Ascending aorta (tissue), 2 donors: ENCODE measurements around the gene ZBTB9. TPM values are rescaled to one million over a fixed set of nuclear protein-coding genes. Genes with fewer than 3 reads are reported as not detected.

Experiments
- DNase-seq, 2 donors: peaks; one replicate each; pipeline ENCODE4 v3.0.0-alpha.2; 2019; ENCODE audit warnings: low spot score in 2 of 2
- H3K27ac ChIP-seq, 2 donors: fragments of 200-600 bp; sonication (generic); one replicate each; pipeline ENCODE4 v1.5.1; 2016 to 2017; ENCODE audit warnings: mild to moderate bottlenecking in 1 of 2
- H3K27me3 ChIP-seq: fragments of 200-600 bp; sonication (generic); one replicate; pipeline ENCODE4 v1.5.1; 2017
- H3K36me3 ChIP-seq, 2 donors: fragments of 200-600 bp; sonication (generic); one replicate each; pipeline ENCODE4 v1.5.1; 2016
- H3K4me1 ChIP-seq, 2 donors: fragments of 200-600 bp; sonication (generic); one replicate each; pipeline ENCODE4 v1.5.1; 2016 to 2017; ENCODE audit warnings: mild to moderate bottlenecking in 1 of 2
- H3K4me3 ChIP-seq, 2 donors: fragments of 200-600 bp; sonication (generic); one replicate each; pipeline ENCODE4 v1.5.1; 2016 to 2017; ENCODE audit warnings: mild to moderate bottlenecking in 1 of 2
- H3K9me3 ChIP-seq, 2 donors: fragments of 200-600 bp; sonication (generic); one replicate each; pipeline ENCODE4 v1.5.1; 2016
- intact Hi-C: fragments of 100-400 bp; cut with DNase I; formaldehyde crosslinking; loops from one replicate; pipeline ENCODE4 v1.15.1; 2023
- total RNA-seq: library from RNA; depleted of rRNA; stranded (reverse); fragments of >200 nt; gene quantifications from one replicate; pipeline ENCODE4 v1.1.0, GENCODE V29; 2016
- TF ChIP-seq, protein P1 (sequence below), 3 experiments: fragments of 200-600 bp in 2 of 3; fragments of 450-650 bp in 1 of 3; sonication (generic) in 2 of 3; IDR thresholded peaks; one replicate each; pipeline ENCODE4 v1.5.1; 2016 to 2019; ENCODE audit warnings: antibody characterized with exemption in 3 of 3, mild to moderate bottlenecking in 1 of 3, moderate library complexity in 1 of 3

ZBTB9 gene
- total RNA-seq, 1 donor from 2014 or later: 45.8 TPM

DNA sequence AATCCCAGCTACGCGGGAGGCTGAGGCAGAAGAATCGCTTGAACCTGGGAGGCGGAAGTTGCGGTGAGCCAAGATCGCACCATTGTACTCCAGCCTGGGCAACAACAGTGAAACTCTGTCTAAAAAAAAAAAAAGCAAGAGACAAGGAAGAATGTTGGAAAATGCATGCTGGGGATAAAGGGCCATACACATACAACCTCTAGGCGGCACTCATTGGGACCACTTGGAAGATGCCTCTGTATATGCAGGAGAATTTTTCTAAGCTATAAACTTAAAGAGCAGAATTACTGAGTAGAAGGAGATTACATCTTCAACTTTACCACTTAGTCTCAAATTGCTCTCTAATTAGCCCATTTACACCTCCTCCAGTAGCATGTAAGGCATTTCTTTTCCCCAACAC lies 42.8 kb downstream of the ZBTB9 start:
- no peaks in the 10 kb centered on the region for H3K27me3 ChIP-seq
- no peak for DNase-seq
- H3K27ac ChIP-seq: no peak overlapping the region
- TF ChIP-seq, protein P1, sequence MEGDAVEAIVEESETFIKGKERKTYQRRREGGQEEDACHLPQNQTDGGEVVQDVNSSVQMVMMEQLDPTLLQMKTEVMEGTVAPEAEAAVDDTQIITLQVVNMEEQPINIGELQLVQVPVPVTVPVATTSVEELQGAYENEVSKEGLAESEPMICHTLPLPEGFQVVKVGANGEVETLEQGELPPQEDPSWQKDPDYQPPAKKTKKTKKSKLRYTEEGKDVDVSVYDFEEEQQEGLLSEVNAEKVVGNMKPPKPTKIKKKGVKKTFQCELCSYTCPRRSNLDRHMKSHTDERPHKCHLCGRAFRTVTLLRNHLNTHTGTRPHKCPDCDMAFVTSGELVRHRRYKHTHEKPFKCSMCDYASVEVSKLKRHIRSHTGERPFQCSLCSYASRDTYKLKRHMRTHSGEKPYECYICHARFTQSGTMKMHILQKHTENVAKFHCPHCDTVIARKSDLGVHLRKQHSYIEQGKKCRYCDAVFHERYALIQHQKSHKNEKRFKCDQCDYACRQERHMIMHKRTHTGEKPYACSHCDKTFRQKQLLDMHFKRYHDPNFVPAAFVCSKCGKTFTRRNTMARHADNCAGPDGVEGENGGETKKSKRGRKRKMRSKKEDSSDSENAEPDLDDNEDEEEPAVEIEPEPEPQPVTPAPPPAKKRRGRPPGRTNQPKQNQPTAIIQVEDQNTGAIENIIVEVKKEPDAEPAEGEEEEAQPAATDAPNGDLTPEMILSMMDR (IDR thresholded peaks at IDR 0.05): no peak
- H3K36me3 ChIP-seq: no peaks in the 10 kb centered on the region
- no peaks in the 10 kb centered on the region for H3K9me3 ChIP-seq
- intact Hi-C loops: no loop called here
- no peak overlapping the region for H3K4me3 ChIP-seq
- no peaks in the 10 kb centered on the region for H3K4me1 ChIP-seq

DNA sequence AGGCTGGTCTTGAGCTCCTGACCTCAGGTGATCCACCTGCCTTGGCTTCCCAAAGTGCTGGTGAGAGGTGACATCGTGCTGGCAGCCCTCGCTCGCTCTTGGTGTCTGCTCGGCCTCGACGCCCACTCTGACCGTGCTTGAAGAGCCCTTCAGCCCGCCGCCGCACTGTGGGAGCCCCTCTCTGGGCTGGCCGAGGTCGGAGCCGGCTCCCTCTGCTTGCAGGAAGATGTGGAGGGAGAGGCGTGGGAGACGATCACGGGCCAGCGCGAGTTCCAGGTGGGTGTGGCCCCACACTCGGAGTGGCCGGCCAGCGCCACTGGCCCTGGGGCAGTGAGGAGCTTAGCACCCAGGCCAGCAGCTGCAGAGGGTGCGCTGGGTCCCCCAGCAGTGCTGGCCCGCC lies 48.1 kb downstream of the ZBTB9 start:
- H3K4me3 ChIP-seq: no peak overlapping the region
- H3K27ac ChIP-seq: no peak overlapping the region
- H3K4me1 ChIP-seq: no peaks in the 10 kb centered on the region
- TF ChIP-seq, protein P1 (IDR thresholded peaks at IDR 0.05): no peak
- intact Hi-C loops: no loop called here
- no peaks in the 10 kb centered on the region for H3K36me3 ChIP-seq
- H3K9me3 ChIP-seq: no peaks in the 10 kb centered on the region
- no peak for DNase-seq
- no peaks in the 10 kb centered on the region for H3K27me3 ChIP-seq

DNA sequence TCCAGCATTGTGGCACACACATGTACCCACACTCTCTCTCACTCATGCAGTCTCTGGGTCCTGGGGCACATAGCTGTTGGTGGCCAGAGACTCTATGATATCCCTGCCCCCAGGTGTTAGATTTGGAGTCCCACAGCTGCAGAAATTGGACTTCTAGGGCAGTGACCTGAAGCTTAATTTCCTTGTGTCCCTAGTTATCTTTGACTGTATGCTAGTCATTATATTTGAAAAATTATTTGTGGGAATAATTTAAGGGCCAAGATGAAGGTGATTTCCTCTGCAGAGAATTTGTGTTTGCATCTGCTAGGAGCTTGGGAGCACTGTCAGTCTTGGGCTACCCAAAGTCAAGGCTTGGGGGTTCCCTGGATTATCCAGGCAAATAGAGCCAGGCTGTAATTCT lies 50.1 kb downstream of the ZBTB9 start:
- no peak for DNase-seq
- Histone ChIP-seq H3K4me3 (no peak overlapping the region), H3K9me3 (no peaks in the 10 kb centered on the region), H3K4me1 (no peaks in the 10 kb centered on the region), H3K27me3 (no peaks in the 10 kb centered on the region), H3K36me3 (no peaks in the 10 kb centered on the region), H3K27ac (no peak overlapping the region)
- intact Hi-C loops: no loop called here
- TF ChIP-seq, protein P1 (IDR thresholded peaks at IDR 0.05): no peak

DNA sequence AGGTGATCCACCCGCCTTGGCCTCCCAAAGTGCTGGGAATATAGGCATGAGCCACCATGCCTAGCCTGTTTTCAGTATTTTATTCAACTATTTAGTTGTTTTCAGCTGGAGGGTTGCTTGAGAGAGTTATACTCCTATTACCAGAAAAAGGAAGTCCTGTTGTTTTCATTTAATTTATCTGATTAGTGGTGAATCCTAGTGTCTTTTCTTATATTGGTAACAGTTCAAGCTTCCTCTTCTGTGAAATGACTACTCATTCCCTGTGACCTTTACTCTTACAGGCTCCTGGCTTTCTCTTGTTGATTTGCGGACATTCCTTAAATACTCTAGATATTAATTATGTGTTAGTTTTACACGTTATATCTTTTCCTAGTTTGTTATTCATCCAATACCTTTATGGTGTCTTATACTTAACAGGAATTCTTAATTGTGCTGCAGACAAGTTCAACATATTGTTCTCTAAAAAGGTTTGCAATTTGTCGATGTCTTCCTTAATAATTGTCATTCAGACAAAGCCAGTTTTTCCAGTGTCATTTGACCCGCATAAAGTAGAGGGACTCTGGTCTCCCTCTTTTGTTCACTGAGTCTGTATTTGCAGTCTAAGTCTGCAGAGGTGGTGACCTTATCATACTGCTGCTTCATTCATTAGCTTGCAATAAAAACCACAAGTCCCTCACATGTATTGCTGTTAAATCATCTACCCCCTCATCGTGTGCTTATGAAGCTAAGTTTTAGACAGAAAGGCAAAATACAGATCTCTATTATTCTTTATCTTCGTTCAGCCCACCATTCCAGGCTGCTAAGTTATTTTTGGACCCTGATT lies 51.4 kb downstream of the ZBTB9 start:
- Histone ChIP-seq H3K27ac (no peak overlapping the region), H3K4me1 (no peaks in the 10 kb centered on the region), H3K9me3 (no peaks in the 10 kb centered on the region), H3K36me3 (no peaks in the 10 kb centered on the region), H3K27me3 (no peaks in the 10 kb centered on the region), H3K4me3 (no peak overlapping the region)
- TF ChIP-seq, protein P1 (IDR thresholded peaks at IDR 0.05): no peak
- DNase-seq: no peak
- intact Hi-C loops: no loop called here

Other genes with a start within 250 kb of the ZBTB9 start
- gene HSD17B8, start 249.9 kb upstream of the ZBTB9 start, total RNA-seq: not detected
- 28.5 TPM for gene RING1, start 246.1 kb upstream of the ZBTB9 start, total RNA-seq
- gene VPS52, start 182.7 kb upstream of the ZBTB9 start, total RNA-seq: 50.1 TPM
- gene RPS18, start 182.5 kb upstream of the ZBTB9 start, total RNA-seq: 1,863 TPM
- 15.9 TPM for gene B3GALT4, start 177.5 kb upstream of the ZBTB9 start, total RNA-seq
- gene WDR46, start 165.3 kb upstream of the ZBTB9 start, total RNA-seq: 70.6 TPM
- gene PFDN6, start 165.0 kb upstream of the ZBTB9 start, total RNA-seq: 11.3 TPM
- 63.9 TPM for gene RGL2, start 155.6 kb upstream of the ZBTB9 start, total RNA-seq
- gene TAPBP, start 140.5 kb upstream of the ZBTB9 start, total RNA-seq: 185 TPM
- gene ZBTB22, start 136.8 kb upstream of the ZBTB9 start, total RNA-seq: 35.5 TPM
- 44.8 TPM for gene DAXX, start 131.6 kb upstream of the ZBTB9 start, total RNA-seq
- gene KIFC1, start 62.8 kb upstream of the ZBTB9 start, total RNA-seq: not detected
- gene PHF1, start 43.6 kb upstream of the ZBTB9 start, total RNA-seq: 30.5 TPM
- 77.2 TPM for gene CUTA, start 36.5 kb upstream of the ZBTB9 start, total RNA-seq
- 33.7 TPM for gene SYNGAP1, start 34.5 kb upstream of the ZBTB9 start, total RNA-seq
- 8.7 TPM for gene BAK1, start 125.7 kb downstream of the ZBTB9 start, total RNA-seq
- 43.0 TPM for gene ITPR3, start 166.7 kb downstream of the ZBTB9 start, total RNA-seq